HG03354 (cell line): ENCODE data around the gene MLF2.

Source experiments
- ATAC-seq: cut with Tn5 transposase; IDR thresholded peaks from one replicate; pipeline ENCODE4 v1.9.1; 2021; ENCODE audit warnings: mild to moderate bottlenecking; ENCODE audit not compliant: unreplicated experiment, poor library complexity, severe bottlenecking

Gene MLF2

DNA sequence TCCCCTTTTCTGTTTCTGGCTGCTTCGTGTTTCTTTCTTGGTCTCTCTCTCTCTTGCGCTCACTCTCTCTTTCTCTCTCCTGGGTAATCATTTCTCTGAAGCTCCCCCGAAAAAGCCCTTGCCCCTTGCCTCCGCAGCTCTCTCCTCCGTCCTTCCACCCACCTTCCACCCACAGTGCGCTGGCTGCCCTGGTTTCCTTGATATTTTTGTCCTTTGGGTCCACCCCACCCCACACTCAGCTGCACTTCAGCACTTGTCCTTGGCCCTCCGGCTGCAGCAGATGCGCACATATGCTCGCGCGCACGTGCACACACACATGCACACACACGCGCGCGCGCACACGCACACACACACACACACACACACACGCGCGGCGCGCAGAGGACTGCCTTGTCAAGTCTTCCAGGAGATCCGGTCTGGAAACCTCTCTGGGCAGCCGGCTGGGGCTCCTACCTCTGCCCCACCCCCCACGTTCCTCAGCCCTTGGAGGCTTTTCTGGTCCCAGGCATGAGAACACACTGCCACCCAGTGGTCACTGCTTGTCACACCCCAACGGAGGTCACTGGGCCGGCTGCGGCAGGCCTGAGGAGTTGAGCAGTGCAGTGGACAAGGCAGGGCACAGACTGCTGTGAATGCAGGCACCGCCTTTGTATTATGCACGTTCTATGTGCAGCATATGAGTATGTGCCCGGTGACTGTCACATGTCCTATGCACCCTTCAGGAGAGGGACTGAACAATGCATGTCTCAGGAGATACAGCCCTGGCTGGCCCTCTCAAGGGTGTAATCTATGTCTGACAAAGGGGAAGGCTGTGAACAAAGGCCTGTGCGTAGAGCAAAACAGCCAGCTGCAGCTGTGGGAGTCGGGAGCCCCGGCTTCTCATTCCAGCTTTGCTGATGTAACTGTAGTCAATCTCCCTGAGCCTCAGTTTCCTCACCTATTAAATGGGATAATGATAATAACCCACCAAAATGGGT, 25.9 kb upstream of the MLF2 start:
- peak; percentile 84 for ATAC-seq

DNA sequence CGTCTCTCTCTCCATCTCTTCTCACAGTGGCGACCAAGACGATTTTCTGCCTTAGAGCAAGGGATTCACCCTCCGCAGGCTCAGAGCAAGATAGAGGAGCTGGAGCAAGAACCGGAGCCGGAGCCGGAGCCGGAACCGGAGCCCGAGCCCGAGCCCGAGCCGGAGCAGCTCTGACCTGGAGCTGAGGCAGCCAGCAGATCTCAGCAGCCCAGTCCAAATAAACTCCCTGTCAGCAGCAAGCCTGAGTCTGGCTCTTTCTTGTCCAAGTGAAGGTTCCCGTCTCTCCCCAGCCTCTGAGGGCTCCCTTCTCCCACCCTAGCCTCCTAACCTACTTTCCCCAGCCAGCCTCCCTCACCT, 25.3 kb upstream of the MLF2 start:
- peak; percentile 4 for ATAC-seq

DNA sequence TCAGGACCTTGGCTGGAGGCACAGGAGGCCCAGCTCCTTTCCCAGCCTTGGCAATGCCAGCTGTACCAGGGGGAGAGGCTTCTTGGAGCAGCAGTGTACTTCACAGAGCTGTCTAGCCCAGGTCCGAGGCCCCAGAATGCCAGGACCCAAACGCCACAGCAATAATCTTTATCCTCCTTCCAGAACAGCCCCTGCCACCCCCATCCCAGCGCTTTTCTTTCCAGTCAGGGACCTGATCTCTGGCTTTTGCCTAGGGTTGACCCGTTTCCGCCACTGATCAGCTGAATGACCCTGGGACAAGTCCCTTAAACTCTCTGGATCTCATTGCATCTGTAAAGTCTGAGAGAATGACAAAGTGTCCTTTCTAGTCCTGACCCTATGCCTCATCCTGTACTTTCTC, 24.4 kb upstream of the MLF2 start:
- ATAC-seq = no peak

DNA sequence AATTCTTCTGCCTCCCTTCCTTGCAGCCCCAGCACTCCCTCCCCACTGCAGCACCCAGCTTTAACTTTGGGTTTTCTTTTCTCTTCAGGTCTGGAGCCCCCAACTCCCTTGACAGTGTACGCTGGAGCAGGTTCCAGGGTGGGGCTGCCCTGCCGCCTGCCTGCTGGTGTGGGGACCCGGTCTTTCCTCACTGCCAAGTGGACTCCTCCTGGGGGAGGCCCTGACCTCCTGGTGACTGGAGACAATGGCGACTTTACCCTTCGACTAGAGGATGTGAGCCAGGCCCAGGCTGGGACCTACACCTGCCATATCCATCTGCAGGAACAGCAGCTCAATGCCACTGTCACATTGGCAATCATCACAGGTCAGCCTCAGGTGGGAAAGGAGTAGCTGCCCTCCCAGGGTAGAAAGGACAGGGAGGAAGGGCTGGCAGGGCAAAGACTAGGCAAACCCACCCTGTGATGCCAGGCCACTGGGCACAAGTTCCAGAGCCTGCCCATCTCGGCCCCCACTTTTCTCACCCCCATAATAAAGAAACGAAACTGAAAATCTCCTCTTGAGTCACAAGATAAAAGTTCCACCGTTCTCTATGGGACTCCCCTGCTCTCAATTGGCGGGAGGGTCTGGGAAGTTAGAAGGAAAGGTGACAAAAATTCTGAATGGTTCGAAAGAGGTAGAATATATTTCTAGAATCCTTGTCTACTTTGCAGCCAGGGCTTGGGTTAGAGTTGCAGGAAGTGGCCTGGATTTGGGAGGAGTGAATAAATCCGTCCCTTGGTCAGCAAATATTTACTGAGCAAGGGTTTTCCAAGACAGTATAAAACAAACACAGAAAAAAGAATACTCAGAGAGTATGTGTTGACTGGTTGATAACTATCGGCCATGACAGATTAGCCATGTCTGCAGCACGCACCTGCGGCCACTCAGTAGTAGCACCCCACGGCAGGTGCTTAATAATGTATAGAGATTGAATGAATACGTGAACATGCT, 22.5 kb upstream of the MLF2 start:
- ATAC-seq = no peak

DNA sequence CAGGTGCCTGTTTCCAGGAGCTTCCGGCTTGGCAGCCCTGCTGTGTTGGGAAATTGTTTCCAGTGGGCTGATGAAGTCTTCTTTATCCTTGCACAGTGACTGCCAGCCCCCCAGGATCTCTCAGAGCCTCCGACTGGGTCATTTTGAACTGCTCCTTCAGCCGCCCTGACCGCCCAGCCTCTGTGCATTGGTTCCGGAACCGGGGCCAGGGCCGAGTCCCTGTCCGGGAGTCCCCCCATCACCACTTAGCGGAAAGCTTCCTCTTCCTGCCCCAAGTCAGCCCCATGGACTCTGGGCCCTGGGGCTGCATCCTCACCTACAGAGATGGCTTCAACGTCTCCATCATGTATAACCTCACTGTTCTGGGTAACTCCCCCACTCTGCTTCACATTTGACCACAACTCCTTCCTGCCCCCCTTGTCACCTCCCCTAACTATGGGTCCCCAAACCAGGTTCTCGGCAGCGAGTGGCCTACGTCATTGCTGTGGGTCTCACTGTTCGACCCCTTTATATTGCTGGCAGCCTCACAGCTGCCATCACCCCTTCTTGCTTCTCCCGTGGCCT, 21.6 kb upstream of the MLF2 start:
- no peak for ATAC-seq

DNA sequence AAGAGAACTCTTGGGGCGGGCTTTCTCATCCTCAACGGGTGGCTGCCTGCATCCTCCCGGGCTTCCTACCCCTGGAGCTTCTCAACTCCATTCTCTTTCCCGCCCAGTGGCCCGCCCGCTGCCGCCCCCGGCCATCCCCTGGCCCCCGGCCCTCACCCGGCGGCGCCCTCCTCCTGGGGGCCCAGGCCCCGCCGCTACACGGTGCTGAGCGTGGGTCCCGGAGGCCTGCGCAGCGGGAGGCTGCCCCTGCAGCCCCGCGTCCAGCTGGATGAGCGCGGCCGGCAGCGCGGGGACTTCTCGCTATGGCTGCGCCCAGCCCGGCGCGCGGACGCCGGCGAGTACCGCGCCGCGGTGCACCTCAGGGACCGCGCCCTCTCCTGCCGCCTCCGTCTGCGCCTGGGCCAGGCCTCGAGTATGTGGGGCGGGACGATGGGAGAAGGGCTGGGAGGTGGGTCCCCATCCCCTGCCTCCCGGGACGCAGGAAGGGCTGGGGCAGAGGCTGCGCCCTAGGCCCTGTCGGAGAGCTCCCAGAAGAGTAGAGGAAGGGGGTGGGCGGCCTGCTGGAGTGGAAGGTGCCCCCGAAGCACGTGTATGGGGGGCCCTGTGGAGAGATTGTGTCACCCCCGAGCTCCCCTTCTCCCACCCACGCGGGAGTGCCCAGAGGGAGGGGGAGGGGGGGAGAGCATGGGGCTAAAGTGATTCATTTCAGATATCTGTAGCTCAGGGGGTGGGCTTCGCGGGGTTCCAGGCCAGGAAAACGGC, 20.8 kb upstream of the MLF2 start:
- no peak for ATAC-seq

DNA sequence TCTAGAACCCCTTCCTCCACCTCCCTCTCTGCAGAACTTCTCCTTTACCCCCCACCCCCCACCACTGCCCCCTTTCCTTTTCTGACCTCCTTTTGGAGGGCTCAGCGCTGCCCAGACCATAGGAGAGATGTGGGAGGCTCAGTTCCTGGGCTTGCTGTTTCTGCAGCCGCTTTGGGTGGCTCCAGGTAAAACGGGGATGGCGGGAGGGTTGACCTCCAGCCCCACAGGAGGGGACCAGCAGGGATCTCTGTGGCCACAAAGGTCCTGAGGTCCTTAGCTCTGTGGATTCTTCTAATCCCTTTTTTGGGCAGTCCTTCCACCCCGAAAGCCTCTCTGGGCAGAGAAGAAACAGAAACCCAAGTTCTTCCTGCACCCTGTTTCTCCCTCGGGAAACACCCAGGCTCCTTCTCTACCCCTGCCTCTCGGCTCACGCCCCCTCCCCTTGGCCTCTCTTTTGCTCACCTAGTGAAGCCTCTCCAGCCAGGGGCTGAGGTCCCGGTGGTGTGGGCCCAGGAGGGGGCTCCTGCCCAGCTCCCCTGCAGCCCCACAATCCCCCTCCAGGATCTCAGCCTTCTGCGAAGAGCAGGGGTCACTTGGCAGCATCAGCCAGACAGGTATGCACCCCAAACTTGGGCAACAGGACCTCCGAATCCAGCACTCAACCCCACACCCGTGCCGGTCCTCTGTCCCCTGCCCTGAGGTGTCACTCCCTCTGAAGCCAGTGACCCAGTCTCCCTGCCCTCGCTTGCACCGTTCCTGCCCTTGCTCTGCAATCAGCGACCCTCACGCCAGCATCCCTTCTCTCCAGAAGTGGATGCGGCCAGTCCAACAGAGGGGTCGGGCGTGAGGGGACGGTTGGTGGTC, 20.0 kb upstream of the MLF2 start:
- no peak for ATAC-seq

DNA sequence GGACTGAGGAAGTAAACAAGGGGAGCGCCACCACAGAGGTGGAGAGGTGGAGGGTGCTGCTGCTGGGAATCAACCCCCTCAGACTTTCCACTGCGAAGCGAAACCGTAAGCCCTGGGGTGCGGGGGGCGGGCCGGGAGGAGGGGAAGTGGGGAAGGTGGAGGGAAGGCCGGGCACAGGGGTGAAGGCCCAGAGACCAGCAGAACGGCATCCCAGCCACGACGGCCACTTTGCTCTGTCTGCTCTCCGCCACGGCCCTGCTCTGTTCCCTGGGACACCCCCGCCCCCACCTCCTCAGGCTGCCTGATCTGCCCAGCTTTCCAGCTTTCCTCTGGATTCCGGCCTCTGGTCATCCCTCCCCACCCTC, 19.4 kb upstream of the MLF2 start, which contains the start of gene LAG3:
TSS of gene LAG3 (plus strand) at position 190 of the 365 bp plus-strand sequence. CDS start 333 bp downstream, outside the sequence.
- ATAC-seq = no peak

DNA sequence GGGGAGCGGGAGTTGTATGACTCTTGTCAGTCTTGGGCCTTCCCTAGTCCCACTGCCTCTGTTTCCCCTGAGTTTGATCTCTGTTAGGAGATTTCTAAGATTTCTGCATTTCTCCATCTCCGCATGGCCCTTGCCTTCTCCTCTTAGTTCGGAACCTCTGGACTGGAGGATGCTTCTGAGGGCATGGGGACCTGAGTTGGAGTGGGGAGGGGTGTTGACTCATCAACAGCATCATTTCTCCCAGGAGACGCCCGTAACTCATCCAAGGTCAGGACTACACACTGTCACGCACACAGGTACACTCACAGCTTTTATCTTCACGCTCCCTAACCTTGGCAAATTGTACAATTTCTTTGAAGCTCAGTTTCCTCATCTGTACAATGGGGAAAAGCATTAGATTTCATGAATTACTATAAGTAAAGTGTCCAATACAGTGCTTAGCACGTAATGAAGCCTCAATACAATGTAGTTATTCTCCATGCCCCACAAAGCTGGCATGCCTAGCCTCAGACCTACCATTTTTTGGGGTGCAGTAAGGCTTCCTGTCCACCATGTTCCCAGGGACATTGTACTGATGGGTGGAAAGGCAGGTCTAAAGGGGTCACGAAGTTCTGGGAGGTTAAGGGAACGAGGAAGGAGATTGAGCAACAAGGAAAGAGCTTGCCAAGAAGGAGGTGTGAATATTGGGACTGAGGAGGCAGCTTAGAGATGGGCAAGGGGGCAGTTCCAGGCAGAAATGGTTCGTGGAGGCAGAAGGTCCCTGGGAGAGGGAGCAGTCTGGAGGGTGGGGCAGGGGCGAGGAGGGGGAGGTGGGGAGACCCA, 18.8 kb upstream of the MLF2 start:
- ATAC-seq = no peak

DNA sequence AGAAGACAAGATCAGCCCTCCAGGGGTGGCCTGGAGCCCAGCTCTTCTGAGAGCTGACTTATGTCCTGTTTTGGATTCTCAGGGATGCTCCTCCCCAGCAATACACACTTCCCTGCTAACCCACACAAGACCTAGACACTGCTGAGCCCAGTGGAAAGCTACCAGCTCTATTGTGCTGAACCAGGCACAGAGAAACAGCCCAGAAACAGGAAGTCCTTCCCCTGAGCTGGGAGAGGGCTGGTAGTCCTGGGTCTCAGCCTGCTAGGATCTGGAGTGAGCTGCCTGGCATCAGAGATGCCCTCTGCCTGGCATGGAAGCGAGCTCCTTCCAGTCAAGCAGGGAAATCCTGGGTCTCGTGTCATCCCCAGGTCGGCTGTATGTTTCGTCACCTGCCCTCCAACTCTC, 18.2 kb upstream of the MLF2 start:
- no peak for ATAC-seq

DNA sequence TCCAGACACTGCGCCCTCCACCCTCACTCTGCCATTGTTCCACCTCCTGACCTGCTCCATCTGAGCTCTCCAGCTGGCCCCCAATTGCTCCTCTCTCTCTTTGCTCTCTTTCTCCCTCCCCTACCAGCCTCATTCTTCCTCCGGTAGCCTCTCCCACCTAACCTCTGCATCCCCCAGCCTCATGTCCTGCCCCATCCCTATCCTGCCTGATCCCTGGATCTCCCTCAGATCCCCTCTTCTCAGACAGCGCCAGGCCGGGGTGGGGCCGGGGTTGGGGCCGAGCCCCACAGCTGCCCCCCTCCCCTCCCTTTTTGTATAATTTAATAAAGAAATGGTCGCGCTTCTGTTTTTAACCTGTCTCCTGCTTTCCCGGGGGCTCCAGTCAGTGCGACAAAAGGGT, 17.7 kb upstream of the MLF2 start:
- ATAC-seq = no peak

DNA sequence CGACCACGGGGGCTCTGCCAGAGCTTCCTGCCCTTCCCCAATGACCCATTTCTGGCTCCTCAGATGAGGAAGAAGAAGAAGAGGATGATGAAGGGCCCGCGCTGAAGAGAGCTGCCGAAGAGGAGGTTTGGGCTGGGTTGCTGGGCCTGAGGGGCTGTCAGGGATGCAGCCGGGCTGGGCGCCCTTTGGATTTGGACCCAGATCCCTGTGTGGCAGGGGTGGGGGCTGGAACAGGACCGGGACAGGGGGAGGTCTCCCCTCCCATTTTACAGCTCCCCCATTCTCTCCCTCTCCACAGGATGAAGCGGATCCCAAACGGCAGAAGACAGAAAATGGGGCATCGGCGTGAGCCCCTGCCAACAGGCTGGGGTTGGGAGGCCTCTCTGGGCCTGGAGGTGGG, 17.2 kb upstream of the MLF2 start:
- no peak for ATAC-seq

DNA sequence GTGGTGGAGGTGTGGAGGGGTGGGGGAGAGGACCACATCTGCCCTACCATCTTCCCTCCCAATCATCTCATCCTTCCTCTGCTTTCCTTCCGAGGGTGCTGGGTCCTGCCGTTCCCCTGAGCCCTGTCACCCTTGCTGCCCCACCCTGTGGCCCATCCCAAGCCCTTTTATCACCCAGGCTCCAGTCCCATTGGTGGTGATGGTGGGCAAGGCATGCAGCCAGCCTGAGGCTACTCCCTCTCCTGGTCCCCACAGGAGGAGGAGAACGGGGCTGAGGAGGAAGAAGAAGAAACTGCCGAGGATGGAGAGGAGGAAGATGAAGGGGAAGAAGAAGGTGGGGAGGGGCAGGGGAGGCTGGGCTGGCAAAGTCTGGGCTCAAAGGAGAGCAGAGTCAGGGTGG, 16.7 kb upstream of the MLF2 start:
- ATAC-seq = no peak

DNA sequence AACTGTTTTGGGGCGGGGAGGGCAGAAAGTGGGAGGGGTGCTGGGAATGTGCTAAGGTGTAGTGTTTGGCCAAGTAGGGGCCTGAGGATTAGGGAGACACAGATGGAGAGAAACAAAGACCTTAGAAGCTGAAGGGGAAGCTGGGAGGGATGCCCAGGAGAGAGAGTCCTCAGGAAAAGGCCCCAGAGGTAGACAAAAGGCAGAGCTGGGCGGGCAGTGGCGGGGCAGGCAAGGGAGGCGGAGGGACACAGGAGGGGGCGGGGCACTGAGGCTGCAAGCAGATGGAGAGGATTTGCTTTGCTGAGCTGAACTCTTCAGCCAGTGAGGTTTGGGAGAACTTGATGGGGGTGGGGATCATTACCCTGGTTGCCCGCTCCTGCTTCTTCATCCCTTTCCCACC, 16.0 kb upstream of the MLF2 start:
- no peak for ATAC-seq

DNA sequence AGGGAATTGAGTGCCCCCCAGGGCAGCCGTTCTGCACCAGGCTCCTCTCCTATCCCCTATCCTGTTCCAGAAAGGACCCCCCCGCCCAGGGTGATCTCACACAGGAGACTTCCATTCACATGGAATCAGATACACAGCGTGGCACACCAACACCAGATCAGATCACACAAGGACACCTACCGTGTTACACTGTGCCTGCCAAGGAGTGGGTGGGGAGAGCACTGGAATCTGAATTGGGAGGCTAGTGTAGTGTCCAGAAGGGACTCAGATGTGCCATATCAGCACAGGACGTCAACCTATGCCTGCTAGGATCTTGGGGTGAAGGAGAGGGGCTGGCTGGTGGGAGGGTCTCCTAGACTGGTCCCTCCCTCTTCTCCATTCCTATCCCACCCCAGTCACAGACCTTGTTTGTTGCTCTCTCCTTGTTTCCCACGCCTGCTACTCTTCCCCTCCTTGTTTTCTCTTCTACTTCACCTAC, 15.5 kb upstream of the MLF2 start:
- ATAC-seq = no peak

DNA sequence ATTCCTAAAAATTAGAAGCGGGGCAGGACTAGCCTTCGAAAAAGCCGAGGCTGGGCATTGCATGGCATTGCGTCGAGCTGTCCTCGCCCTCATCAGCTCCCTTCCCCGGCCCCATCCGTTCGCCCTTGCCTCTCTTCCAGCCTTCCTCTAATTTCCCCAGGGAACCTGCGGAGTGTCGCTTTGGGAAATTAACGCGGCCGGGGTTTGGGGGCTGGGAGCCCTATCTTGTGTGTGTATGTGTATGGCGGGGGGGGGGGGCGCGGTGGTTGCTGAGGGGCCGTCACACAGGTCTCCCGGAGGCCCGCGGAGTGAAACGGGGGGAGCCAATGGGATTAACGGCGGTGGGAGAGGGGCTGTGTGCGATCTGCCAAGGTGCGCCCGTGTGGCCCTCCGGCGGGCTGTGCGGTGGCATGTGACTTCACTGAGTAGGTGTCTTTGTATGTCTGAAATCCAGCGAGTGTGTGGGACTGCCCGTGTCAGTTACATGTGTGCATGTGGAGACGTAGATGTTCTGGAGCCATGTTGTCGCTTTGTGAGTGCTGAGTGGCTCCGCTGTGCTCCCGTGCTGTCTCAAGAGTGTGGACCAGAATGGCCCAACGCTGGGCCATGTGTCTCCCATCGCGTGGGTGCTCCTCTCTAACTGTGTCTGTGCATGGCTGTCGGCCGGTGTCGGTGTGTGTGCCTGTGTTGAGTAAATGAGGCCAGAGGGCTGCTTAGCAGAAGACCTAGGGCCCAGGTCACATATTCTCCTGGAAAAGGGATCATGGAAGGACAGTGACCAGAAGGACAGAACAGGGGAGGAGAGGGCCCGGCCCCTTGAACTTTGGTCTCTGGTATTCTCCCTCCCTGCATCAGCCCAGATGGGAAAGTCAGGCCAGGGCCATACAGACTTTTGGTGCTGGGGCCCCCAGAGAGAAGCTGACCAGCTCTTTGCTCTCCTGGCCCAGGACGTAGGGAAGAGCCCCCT, 14.7 kb upstream of the MLF2 start:
- ATAC-seq = no peak
